Measurements from ENCODE around the gene HADHA. TPM values are rescaled to one million over a fixed set of nuclear protein-coding genes. Genes with fewer than 3 reads are reported as not detected.

Gene HADHA
- total RNA-seq, 1 experiment from 2014 or later: 112 TPM

GRCh38 chr2:26164231-26164630, 80.2 kb downstream of the HADHA start:
- H3K4me1 Mint-ChIP-seq: no peaks in the 10 kb centered on the region

More at GRCh38 chr2:26164231-26164630, 80.2 kb downstream of the HADHA start:
- H3K9me3 ChIP-seq (ENCODE audit: control insufficient read depth, low read depth, low read length): no peaks in the 10 kb centered on the region
- no peak overlapping the region for H2BK120ac ChIP-seq (ENCODE audit: low read depth, low read length, poor library complexity, severe bottlenecking)
- no peak overlapping the region for H2BK5ac ChIP-seq (ENCODE audit: insufficient read length, low read length)
- H3K79me1 ChIP-seq (ENCODE audit: insufficient read depth, low read depth, low read length, poor library complexity, severe bottlenecking): no peaks in the 10 kb centered on the region
- H3K56ac ChIP-seq (ENCODE audit: insufficient read length, low read depth, low read length): no peak overlapping the region
- no peak overlapping the region for H3K27ac ChIP-seq (ENCODE audit: insufficient read length, low read depth, low read length)
- no peak overlapping the region for H4K8ac ChIP-seq (replicated peaks; ENCODE audit: insufficient read length, low read depth, low read length)
- H3K27me3 Mint-ChIP-seq (ENCODE audit: low read depth): peaks cover 2% of the 10 kb centered on the region
- H4K20me1 ChIP-seq (ENCODE audit: control insufficient read depth, insufficient read depth, insufficient read length): no peaks in the 10 kb centered on the region
- H3K18ac ChIP-seq (ENCODE audit: insufficient read length, low read depth, low read length): no peak overlapping the region
- H3K4ac ChIP-seq (ENCODE audit: low read depth, low read length): no peak overlapping the region
- H3K23me2 ChIP-seq (ENCODE audit: insufficient read length, low read depth, low read length, poor library complexity, severe bottlenecking): no peaks in the 10 kb centered on the region
- no peaks in the 10 kb centered on the region for H3K79me2 ChIP-seq (ENCODE audit: insufficient read depth, low read length)
- WGBS (ENCODE audit: extremely low coverage, insufficient read length, low lambda C conversion rate): no CpG with 5 or more reads among the region's 1 CpG
- no peak for DNase-seq
- H2BK12ac ChIP-seq (ENCODE audit: insufficient read length, low read depth, low read length): no peak overlapping the region
- H3K9ac ChIP-seq (ENCODE audit: extremely low read depth, insufficient read length, low read length): no peak overlapping the region
- H3K27me3 ChIP-seq (ENCODE audit: insufficient read depth, low read length): no peaks in the 10 kb centered on the region
- no peak overlapping the region for H4K91ac ChIP-seq (ENCODE audit: insufficient read length, low read depth, low read length)
- no peak overlapping the region for H3K23ac ChIP-seq (ENCODE audit: insufficient read length, low read depth, low read length)
- H4K5ac ChIP-seq (ENCODE audit: insufficient read length, low read depth, low read length): no peak overlapping the region
- H3T11ph ChIP-seq (ENCODE audit: low read length): no peak overlapping the region
- no peaks in the 10 kb centered on the region for H3K9me3 Mint-ChIP-seq
- no peaks in the 10 kb centered on the region; a peak in 1 of 7 replicates for H3K36me3 Mint-ChIP-seq (ENCODE audit: insufficient read depth in 1 of 3, low read depth in 3 of 3)
- H2BK15ac ChIP-seq (ENCODE audit: low read depth, low read length): no peak overlapping the region
- H2AFZ ChIP-seq (ENCODE audit: low read length): no peak overlapping the region
- H3K4me3 Mint-ChIP-seq: no peak overlapping the region
- H3K14ac ChIP-seq (ENCODE audit: insufficient read depth, low read length): no peak overlapping the region
- H2BK20ac ChIP-seq (ENCODE audit: low read depth, low read length, poor library complexity, severe bottlenecking): no peak overlapping the region
- TF ChIP-seq CTCF (conservative IDR thresholded peaks at IDR 0.05): no peak
- no peak overlapping the region for H2AK5ac ChIP-seq (ENCODE audit: insufficient read length, low read length)
- no peaks in the 10 kb centered on the region for H3K4me1 ChIP-seq (ENCODE audit: insufficient read depth, low read length)
- no peak overlapping the region for H3K27ac Mint-ChIP-seq
- H3K4me2 ChIP-seq (ENCODE audit: insufficient read depth, insufficient read length, low read length): no peak overlapping the region

All from H9 (cell line).